Transverse colon (tissue), 4 donors: ENCODE measurements around the gene RPS6KL1. TPM values are rescaled to one million over a fixed set of nuclear protein-coding genes. Genes with fewer than 3 reads are reported as not detected.

Experiments used
- DNase-seq: peaks from one replicate; pipeline ENCODE4 v3.0.0-alpha.2; 2019
- H3K27ac ChIP-seq, 4 donors: fragments of 200-600 bp; sonication (generic); 2 replicates each; pipeline ENCODE4 v1.5.1; 2016 to 2018; ENCODE audit warnings: inconsistent platforms in 4 of 4
- H3K27me3 ChIP-seq: fragments of 200-600 bp; sonication (generic); 2 replicates; pipeline ENCODE4 v1.5.1; 2017; ENCODE audit warnings: inconsistent platforms
- H3K36me3 ChIP-seq, 4 donors: fragments of 200-600 bp; sonication (generic); 2 replicates each; pipeline ENCODE4 v1.5.1; 2017 to 2019; ENCODE audit warnings: inconsistent platforms in 4 of 4
- H3K4me1 ChIP-seq, 4 donors: fragments of 200-600 bp; sonication (generic); 2 replicates each; pipeline ENCODE4 v1.5.1; 2017 to 2020; ENCODE audit warnings: inconsistent platforms in 4 of 4
- H3K4me3 ChIP-seq, 4 donors: fragments of 200-600 bp; sonication (generic); 1 replicate in 1 of 4; 2 replicates in 3 of 4; pipeline versions ENCODE4 v1.5.1 to v1.6.1; 2017 to 2019; ENCODE audit warnings: inconsistent platforms in 4 of 4
- H3K9me3 ChIP-seq, 2 donors: fragments of 200-600 bp; sonication (generic); 2 replicates each; pipeline ENCODE4 v1.5.1; 2017 to 2019; ENCODE audit warnings: inconsistent platforms in 2 of 2
- EP300 ChIP-seq: sonication (generic); formaldehyde crosslinking; IDR thresholded peaks from one replicate; pipeline ENCODE4 v1.6.1; 2017; ENCODE audit warnings: antibody characterized with exemption, low read depth
- POLR2A ChIP-seq: fragments of 450-650 bp; IDR thresholded peaks from one replicate; pipeline ENCODE4 v1.6.1; 2016; ENCODE audit warnings: antibody characterized with exemption, mild to moderate bottlenecking, moderate library complexity
- POLR2AphosphoS5 ChIP-seq, 3 donors: sonication (generic); formaldehyde crosslinking; IDR thresholded peaks; one replicate each; pipeline ENCODE4 v1.6.1; 2016; ENCODE audit warnings: antibody characterized with exemption in 3 of 3
- WGBS, 2 donors: methylation state at CpG; one replicate each; pipeline ENCODE4 v1.1.5; 2018; ENCODE audit warnings: low coverage in 1 of 2; 5-methylcytosine and 5-hydroxymethylcytosine counted together
- in situ Hi-C, 4 donors: fragments of 200-750 bp; cut with MboI; loops; one replicate each; pipeline versions ENCODE4 v1.15.0 to v1.15.1; 2017; ENCODE audit warnings: low sequenced_read_pairs in 3 of 4, low pct_ligation_motif_present in 1 of 4, low pct_unique_long_range_greater_than_20kb in 1 of 4
- intact Hi-C: fragments of 100-400 bp; cut with DNase I; formaldehyde crosslinking; loops from one replicate; pipeline ENCODE4 v1.15.1; 2023; ENCODE audit warnings: low total_unique reads
- total RNA-seq, 4 donors: library from RNA; depleted of rRNA; stranded (reverse); fragments of >200 nt; gene quantifications; one replicate each; pipeline ENCODE4 v1.1.0, GENCODE V29; 2016
- TF ChIP-seq, protein P1 (sequence below), 5 experiments: fragments of 200-600 bp in 3 of 5; fragments of 450-650 bp in 2 of 5; sonication (generic) in 3 of 5; IDR thresholded peaks; 1 replicate in 2 of 5; 2 replicates in 3 of 5; pipeline ENCODE4 v1.5.1; 2016 to 2017; ENCODE audit warnings: antibody characterized with exemption in 5 of 5, inconsistent platforms in 3 of 5, mild to moderate bottlenecking in 2 of 5, moderate library complexity in 1 of 5

The RPS6KL1 gene
- total RNA-seq, 4 donors from 2014 or later: 6.4 to 54.1 (median 9.3) TPM; not detected in 1

DNA sequence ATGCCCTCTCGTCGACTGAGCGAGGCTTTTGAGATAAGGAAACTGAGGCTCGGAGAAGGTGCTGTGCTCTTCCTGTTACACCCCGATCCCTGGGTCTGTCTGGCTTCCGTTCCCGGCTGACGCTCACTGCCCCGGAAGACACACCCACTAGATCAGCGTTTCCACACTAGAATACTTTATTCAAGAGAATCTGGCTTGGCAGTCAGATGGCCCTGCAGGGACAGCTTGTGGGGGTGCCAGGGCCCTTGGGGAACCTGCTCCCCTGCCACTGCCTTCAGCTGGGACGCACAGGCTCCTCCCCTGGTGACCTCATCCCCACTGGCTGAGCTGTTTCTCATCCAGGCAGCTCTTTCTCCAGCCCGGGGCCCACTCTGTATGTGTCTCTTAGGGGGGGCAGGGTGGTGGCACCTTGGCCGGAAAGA is 18.6 kb upstream of the RPS6KL1 start:
- intact Hi-C loops (no loop called here), in situ Hi-C loops (loop anchor here in 3 of 4 donors (10.0 to 25.0 kb wide), 3 partner anchors 133 to 146 kb away; no protein-coding TSS in a partner anchor)
- peaks cover 5 to 39% (median 22%) of the 10 kb centered on the region in 4 donors for H3K4me1 ChIP-seq
- H3K36me3 ChIP-seq: no peaks in the 10 kb centered on the region
- no peaks in the 10 kb centered on the region for H3K9me3 ChIP-seq
- no peaks in the 10 kb centered on the region for H3K27me3 ChIP-seq
- peak overlapping the region; percentile 72 to 84 (median 80) for H3K27ac ChIP-seq
- peak; percentile 52 for DNase-seq
- no peak for TF ChIP-seq EP300
- peak in 1 of 3 donors; percentile 31 for TF ChIP-seq POLR2AphosphoS5 (IDR thresholded peaks at IDR 0.05)
- TF ChIP-seq POLR2A: peak; percentile 34
- TF ChIP-seq, protein P1, sequence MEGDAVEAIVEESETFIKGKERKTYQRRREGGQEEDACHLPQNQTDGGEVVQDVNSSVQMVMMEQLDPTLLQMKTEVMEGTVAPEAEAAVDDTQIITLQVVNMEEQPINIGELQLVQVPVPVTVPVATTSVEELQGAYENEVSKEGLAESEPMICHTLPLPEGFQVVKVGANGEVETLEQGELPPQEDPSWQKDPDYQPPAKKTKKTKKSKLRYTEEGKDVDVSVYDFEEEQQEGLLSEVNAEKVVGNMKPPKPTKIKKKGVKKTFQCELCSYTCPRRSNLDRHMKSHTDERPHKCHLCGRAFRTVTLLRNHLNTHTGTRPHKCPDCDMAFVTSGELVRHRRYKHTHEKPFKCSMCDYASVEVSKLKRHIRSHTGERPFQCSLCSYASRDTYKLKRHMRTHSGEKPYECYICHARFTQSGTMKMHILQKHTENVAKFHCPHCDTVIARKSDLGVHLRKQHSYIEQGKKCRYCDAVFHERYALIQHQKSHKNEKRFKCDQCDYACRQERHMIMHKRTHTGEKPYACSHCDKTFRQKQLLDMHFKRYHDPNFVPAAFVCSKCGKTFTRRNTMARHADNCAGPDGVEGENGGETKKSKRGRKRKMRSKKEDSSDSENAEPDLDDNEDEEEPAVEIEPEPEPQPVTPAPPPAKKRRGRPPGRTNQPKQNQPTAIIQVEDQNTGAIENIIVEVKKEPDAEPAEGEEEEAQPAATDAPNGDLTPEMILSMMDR (IDR thresholded peaks at IDR 0.05): no peak
- H3K4me3 ChIP-seq: no peak overlapping the region
- 57 to 62% methylated on average over 3 to 13 of the region's 13 CpGs for WGBS, 2 donors

DNA sequence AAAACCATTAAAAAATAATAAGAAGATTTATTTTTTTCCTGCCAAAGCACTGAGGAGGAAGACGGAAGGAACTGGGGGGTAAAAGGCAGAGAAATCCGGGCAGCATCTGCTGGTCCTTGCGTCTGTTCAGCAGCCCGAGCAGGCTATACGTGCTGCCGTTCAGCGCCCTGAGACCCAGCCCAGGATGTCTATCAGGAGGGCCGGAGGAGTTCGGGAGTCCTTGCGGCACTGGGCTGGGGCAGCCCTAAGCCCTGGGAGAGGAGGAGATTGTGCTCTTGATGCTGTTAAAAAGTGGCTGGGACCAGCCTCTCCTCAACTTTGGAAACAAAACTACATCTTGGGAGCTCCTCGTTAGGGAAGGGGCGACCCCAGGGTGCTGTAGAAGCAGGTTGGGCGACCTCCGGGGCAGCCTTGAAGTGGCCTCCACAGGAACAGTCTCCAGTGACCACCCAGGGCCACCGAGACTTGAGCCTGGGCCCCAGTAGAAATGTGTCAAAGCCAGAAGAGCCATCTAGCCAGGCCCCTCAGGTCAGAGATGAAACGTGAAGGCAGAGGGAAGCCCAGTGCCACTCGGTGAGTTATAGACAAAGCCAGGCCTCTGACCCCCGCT is 18.0 kb upstream of the RPS6KL1 start:
- WGBS, 2 donors: 85 to 95% methylated on average over 6 to 18 of the region's 18 CpGs
- no peak for DNase-seq
- peak overlapping the region; percentile 72 to 84 (median 80) for H3K27ac ChIP-seq
- H3K4me1 ChIP-seq: peaks cover 5 to 32% (median 19%) of the 10 kb centered on the region in 4 donors
- TF ChIP-seq EP300 (no peak), POLR2AphosphoS5 (IDR thresholded peaks at IDR 0.05) (no peak), POLR2A (no peak)
- TF ChIP-seq, protein P1 (IDR thresholded peaks at IDR 0.05): no peak
- no peak overlapping the region for H3K4me3 ChIP-seq
- intact Hi-C loops (no loop called here), in situ Hi-C loops (loop anchor here in 3 of 4 donors (10.0 to 25.0 kb wide), 3 partner anchors 134 to 146 kb away; no protein-coding TSS in a partner anchor)
- H3K36me3 ChIP-seq: no peaks in the 10 kb centered on the region
- no peaks in the 10 kb centered on the region for H3K9me3 ChIP-seq
- H3K27me3 ChIP-seq: no peaks in the 10 kb centered on the region

DNA sequence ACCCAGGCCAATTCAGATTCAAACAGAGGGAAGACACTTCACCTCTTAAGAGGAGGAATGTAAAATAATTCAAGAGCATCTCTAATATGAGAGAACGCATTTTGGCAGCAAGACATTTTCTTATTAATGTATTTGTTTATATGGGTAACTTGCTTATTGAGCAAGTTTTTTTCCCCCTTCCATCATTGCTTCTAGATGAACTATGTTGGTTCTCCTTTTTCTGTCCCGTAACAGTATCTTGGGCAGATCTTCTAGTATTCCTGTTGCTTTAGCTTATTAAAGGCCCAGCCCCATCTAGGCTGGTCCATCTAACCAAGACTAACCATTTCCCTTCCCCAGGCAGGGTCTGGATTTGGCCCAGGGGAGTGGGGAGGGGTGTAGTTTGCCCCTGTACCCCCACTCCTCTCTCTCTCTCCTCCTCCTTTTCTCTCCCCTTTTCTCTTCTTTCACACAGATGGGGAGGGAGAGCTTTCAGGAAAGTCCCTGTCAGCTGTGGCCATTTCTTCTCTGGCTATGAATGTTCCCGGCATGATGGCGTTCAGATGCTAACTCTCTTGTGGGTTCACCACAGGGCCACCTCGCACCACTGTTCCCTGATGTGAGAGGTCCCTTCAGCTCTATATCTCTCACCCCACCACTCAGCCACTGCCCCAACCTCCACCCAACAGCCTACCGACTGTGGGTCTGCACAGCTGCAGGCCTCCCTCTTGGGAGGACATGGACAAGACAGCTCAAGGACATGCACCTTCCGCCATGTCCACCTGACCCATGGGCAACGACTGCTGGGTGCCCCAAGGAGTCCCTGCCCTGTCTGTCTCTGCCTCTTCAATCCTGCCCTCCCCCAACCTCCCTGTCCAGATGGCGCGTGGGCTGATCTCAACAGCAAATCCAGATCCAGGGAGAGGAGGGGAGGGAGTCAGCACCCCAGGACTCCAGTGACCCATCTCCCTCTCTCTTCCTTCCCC is 15.8 kb upstream of the RPS6KL1 start:
- Histone ChIP-seq H3K4me3 (no peak overlapping the region), H3K27ac (peak overlapping the region; percentile 72 to 84 (median 80)), H3K27me3 (no peaks in the 10 kb centered on the region), H3K4me1 (peaks cover 5 to 43% (median 18%) of the 10 kb centered on the region in 4 donors), H3K9me3 (no peaks in the 10 kb centered on the region), H3K36me3 (no peaks in the 10 kb centered on the region)
- in situ Hi-C loops (loop anchor here in 2 of 4 donors (10.0 to 25.0 kb wide), 2 partner anchors 148 to 156 kb away; no protein-coding TSS in a partner anchor), intact Hi-C loops (no loop called here)
- TF ChIP-seq POLR2A (no peak), POLR2AphosphoS5 (IDR thresholded peaks at IDR 0.05) (no peak)
- TF ChIP-seq, protein P1 (IDR thresholded peaks at IDR 0.05): no peak
- DNase-seq: no peak
- WGBS, 2 donors: 95 to 100% methylated on average over 2 to 10 of the region's 10 CpGs

DNA sequence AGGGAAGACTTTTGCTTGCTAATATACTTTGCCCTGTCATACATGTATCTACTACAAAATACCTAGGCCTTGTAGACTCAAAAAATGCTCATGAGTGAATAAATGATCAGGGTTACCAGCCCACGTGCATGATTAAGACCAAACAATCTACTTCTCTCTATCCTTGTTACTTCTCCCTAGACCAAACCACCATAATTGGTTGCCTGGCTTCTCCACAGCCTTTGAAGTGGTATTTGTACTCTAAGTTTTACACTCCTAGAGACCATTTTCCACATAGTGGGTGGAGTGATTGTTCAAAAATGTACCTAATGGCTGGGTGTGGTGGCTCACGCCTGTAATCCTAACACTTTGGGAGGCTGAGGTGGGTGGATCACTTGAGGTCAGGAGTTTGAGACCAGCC is 14.1 kb upstream of the RPS6KL1 start:
- Histone ChIP-seq H3K36me3 (no peaks in the 10 kb centered on the region), H3K27me3 (no peaks in the 10 kb centered on the region), H3K27ac (no peak overlapping the region), H3K9me3 (no peaks in the 10 kb centered on the region), H3K4me3 (no peak overlapping the region), H3K4me1 (peaks cover 4 to 39% (median 14%) of the 10 kb centered on the region in 4 donors)
- 42 to 83% methylated on average over 1 to 2 of the region's 2 CpGs for WGBS, 2 donors
- in situ Hi-C loops (loop anchor here in 2 of 4 donors (10.0 to 25.0 kb wide), 2 partner anchors 150 to 158 kb away; no protein-coding TSS in a partner anchor), intact Hi-C loops (no loop called here)
- TF ChIP-seq POLR2A (no peak), EP300 (no peak)
- TF ChIP-seq, protein P1 (IDR thresholded peaks at IDR 0.05): no peak
- no peak for DNase-seq
